GM12878 (cell line): ENCODE measurements around the gene HS3ST5.

Source experiments
- CEBPB ChIP-seq, 2 experiments: fragments of 150-350 bp in 1 of 2; IDR thresholded peaks; 2 replicates each; pipeline ENCODE4 v1.6.1; 2012 to 2014; ENCODE audit warnings: low read depth in 2 of 2, low read length in 2 of 2, borderline replicate concordance in 1 of 2, inconsistent platforms in 1 of 2
- E2F8 ChIP-seq: fragments of 450-650 bp; IDR thresholded peaks from 2 replicates; pipeline ENCODE4 v1.6.1; 2018; ENCODE audit warnings: mild to moderate bottlenecking, low read depth, moderate library complexity; ENCODE audit not compliant: partially characterized antibody
- EP300 ChIP-seq, 2 experiments: fragments of 150-350 bp in 1 of 2; IDR thresholded peaks; 2 replicates each; pipeline ENCODE4 v1.6.1; 2011 to 2012; ENCODE audit warnings: low read depth in 2 of 2, low read length in 2 of 2, borderline replicate concordance in 1 of 2, improper control_type of control experiment in 1 of 2, inconsistent platforms in 1 of 2; ENCODE audit not compliant: control insufficient read depth in 1 of 2
- GABPA ChIP-seq: IDR thresholded peaks from 2 replicates; pipeline ENCODE4 v1.6.1; 2014; ENCODE audit warnings: antibody characterized with exemption, low read depth, mild to moderate bottlenecking, inconsistent platforms
- NR2C1 ChIP-seq: fragments of 450-650 bp; IDR thresholded peaks from 2 replicates; pipeline ENCODE4 v1.6.1; 2017; ENCODE audit warnings: antibody characterized with exemption, mild to moderate bottlenecking, moderate library complexity
- POLR2A ChIP-seq: IDR thresholded peaks from 2 replicates; pipeline ENCODE4 v1.6.1; 2011; ENCODE audit warnings: low read depth, mild to moderate bottlenecking, low read length
- POLR2AphosphoS2 ChIP-seq: IDR thresholded peaks from 2 replicates; pipeline ENCODE4 v1.6.1; 2011; ENCODE audit warnings: low read depth, mild to moderate bottlenecking, low read length, improper control_type of control experiment, moderate library complexity
- SIN3A ChIP-seq: IDR thresholded peaks from 2 replicates; pipeline ENCODE4 v1.6.1; 2012; ENCODE audit warnings: low read depth, low read length, improper control_type of control experiment
- TCF12 ChIP-seq: IDR thresholded peaks from 2 replicates; pipeline ENCODE4 v1.6.1; 2011; ENCODE audit warnings: low read depth, mild to moderate bottlenecking, low read length
- ZBTB33 ChIP-seq: fragments of 450-650 bp; IDR thresholded peaks from 2 replicates; pipeline ENCODE4 v1.6.1; 2017; ENCODE audit warnings: mild to moderate bottlenecking
- TF ChIP-seq, protein P1 (sequence below), 3 experiments: IDR thresholded peaks in 2 of 3; conservative IDR thresholded peaks in 1 of 3; 2 replicates each; pipeline ENCODE4 v1.5.1; 2011; ENCODE audit warnings: low read depth in 3 of 3, low read length in 3 of 3, mild to moderate bottlenecking in 3 of 3, control low read depth in 2 of 3, moderate library complexity in 2 of 3, inconsistent platforms in 1 of 3, mixed read lengths in 1 of 3; ENCODE audit not compliant: control insufficient read depth in 2 of 3, insufficient read depth in 1 of 3; ENCODE audit errors: extremely low read depth in 1 of 3
- TF ChIP-seq, protein P2 (sequence below): IDR thresholded peaks from 2 replicates; pipeline ENCODE4 v1.6.1; 2011; ENCODE audit warnings: borderline replicate concordance, low read depth, mild to moderate bottlenecking, moderate library complexity, mixed read lengths, low read length; ENCODE audit not compliant: insufficient read depth; ENCODE audit errors: extremely low read length

- TF ChIP-seq TCF12 (no peak), POLR2A (no peak), ZBTB33 (no peak), NR2C1 (no peak), POLR2AphosphoS2 (no peak), EP300 (IDR thresholded peaks at IDR 0.05; ENCODE audit: borderline replicate concordance in 1 of 2, control insufficient read depth in 1 of 2, low read depth in 2 of 2, low read length in 2 of 2) (no peak), GABPA (no peak), CEBPB (IDR thresholded peaks at IDR 0.05; ENCODE audit: borderline replicate concordance in 1 of 2, low read depth in 2 of 2, low read length in 2 of 2) (no peak), SIN3A (no peak), E2F8 (no peak)
- TF ChIP-seq, protein P1, sequence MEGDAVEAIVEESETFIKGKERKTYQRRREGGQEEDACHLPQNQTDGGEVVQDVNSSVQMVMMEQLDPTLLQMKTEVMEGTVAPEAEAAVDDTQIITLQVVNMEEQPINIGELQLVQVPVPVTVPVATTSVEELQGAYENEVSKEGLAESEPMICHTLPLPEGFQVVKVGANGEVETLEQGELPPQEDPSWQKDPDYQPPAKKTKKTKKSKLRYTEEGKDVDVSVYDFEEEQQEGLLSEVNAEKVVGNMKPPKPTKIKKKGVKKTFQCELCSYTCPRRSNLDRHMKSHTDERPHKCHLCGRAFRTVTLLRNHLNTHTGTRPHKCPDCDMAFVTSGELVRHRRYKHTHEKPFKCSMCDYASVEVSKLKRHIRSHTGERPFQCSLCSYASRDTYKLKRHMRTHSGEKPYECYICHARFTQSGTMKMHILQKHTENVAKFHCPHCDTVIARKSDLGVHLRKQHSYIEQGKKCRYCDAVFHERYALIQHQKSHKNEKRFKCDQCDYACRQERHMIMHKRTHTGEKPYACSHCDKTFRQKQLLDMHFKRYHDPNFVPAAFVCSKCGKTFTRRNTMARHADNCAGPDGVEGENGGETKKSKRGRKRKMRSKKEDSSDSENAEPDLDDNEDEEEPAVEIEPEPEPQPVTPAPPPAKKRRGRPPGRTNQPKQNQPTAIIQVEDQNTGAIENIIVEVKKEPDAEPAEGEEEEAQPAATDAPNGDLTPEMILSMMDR (IDR thresholded peaks at IDR 0.05 in 2 of 3, conservative IDR thresholded peaks at IDR 0.05 in 1 of 3; ENCODE audit: control insufficient read depth in 2 of 3, extremely low read depth in 1 of 3, insufficient read depth in 1 of 3, low read depth in 3 of 3, low read length in 3 of 3), result no peak
- TF ChIP-seq, protein P2, sequence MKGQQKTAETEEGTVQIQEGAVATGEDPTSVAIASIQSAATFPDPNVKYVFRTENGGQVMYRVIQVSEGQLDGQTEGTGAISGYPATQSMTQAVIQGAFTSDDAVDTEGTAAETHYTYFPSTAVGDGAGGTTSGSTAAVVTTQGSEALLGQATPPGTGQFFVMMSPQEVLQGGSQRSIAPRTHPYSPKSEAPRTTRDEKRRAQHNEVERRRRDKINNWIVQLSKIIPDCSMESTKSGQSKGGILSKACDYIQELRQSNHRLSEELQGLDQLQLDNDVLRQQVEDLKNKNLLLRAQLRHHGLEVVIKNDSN, result no peak
Measured at GRCh38 chr6:114032721-114033120, 310.1 kb downstream of the HS3ST5 start.
